ENCODE results near the gene DESI1. TPM values are rescaled to one million over a fixed set of nuclear protein-coding genes. Genes with fewer than 3 reads are reported as not detected.

DESI1 gene
- total and polyA plus RNA-seq, 3 donors from 2014 or later, result 45.3 to 103 (median 62.6) TPM

GRCh38 chr22:41568811-41569210 lies 52.0 kb downstream of the DESI1 start:
- Histone ChIP-seq H3K4me3 (no peak overlapping the region), H3K27me3 (no peaks in the 10 kb centered on the region), H3K36me3 (ENCODE audit: low read depth, missing control alignments) (no peaks in the 10 kb centered on the region), H3K27ac (peak overlapping the region; percentile 18 to 19), H3K9me3 (no peaks in the 10 kb centered on the region), H3K4me1 (peaks cover 20% of the 10 kb centered on the region)
- 62 to 83% methylated on average over 7 of the region's 7 CpGs for WGBS, 2 donors
- TF ChIP-seq CTCF (IDR thresholded peaks at IDR 0.05) (no peak), POLR2A (IDR thresholded peaks at IDR 0.05) (no peak)
- DNase-seq, result no peak
- intact Hi-C loops (cut with DNase I; ENCODE audit: low total_unique reads), result no loop called here

- no peak for DNase-seq
- Histone ChIP-seq H3K4me3 (no peak overlapping the region), H3K4me1 (peaks cover 33% of the 10 kb centered on the region), H3K9me3 (no peaks in the 10 kb centered on the region), H3K27me3 (no peaks in the 10 kb centered on the region), H3K36me3 (ENCODE audit: low read depth, missing control alignments) (no peaks in the 10 kb centered on the region), H3K27ac (peak overlapping the region; percentile 72 to 83)
- no peak for TF ChIP-seq CTCF (IDR thresholded peaks at IDR 0.05)
- 69 to 74% methylated on average over 3 of the region's 3 CpGs for WGBS, 2 donors
- intact Hi-C loops (cut with DNase I; ENCODE audit: low total_unique reads), result no loop called here
Measured at GRCh38 chr22:41567512-41567768, 53.4 kb downstream of the DESI1 start.

GRCh38 chr22:41565403-41566054 lies 55.3 kb downstream of the DESI1 start:
- H3K27me3 ChIP-seq, result no peaks in the 10 kb centered on the region
- no peaks in the 10 kb centered on the region for H3K9me3 ChIP-seq
- H3K36me3 ChIP-seq (ENCODE audit: low read depth, missing control alignments), result no peaks in the 10 kb centered on the region
- 40 to 72% methylated on average over 4 to 8 of the region's 8 CpGs for WGBS, 2 donors
- DNase-seq, result peak; percentile 64
- peaks cover 37% of the 10 kb centered on the region for H3K4me1 ChIP-seq
- no peak for TF ChIP-seq CTCF (IDR thresholded peaks at IDR 0.05)
- no peak overlapping the region for H3K4me3 ChIP-seq
- peak overlapping the region in 1 of 2 donors; percentile 83 for H3K27ac ChIP-seq
- intact Hi-C loops (cut with DNase I; ENCODE audit: low total_unique reads), result no loop called here

- Histone ChIP-seq H3K36me3 (ENCODE audit: low read depth, missing control alignments) (no peaks in the 10 kb centered on the region), H3K27ac (peak overlapping the region in 1 of 2 donors; percentile 8), H3K4me1 (peaks cover 46% of the 10 kb centered on the region), H3K27me3 (no peaks in the 10 kb centered on the region), H3K4me3 (no peak overlapping the region), H3K9me3 (no peaks in the 10 kb centered on the region)
- 89 to 93% methylated on average over 8 of the region's 8 CpGs for WGBS, 2 donors
- DNase-seq, result no peak
- TF ChIP-seq POLR2A (IDR thresholded peaks at IDR 0.05) (no peak), CTCF (IDR thresholded peaks at IDR 0.05) (no peak)
- intact Hi-C loops (cut with DNase I; ENCODE audit: low total_unique reads), result no loop called here
Measured at GRCh38 chr22:41564563-41564962, 56.3 kb downstream of the DESI1 start.

- peak; percentile 41 for DNase-seq
- no peaks in the 10 kb centered on the region for H3K36me3 ChIP-seq (ENCODE audit: low read depth, missing control alignments)
- H3K4me1 ChIP-seq, result peaks cover 41% of the 10 kb centered on the region
- H3K4me3 ChIP-seq, result no peak overlapping the region
- TF ChIP-seq CTCF (IDR thresholded peaks at IDR 0.05) (no peak), POLR2A (IDR thresholded peaks at IDR 0.05) (no peak)
- no peaks in the 10 kb centered on the region for H3K27me3 ChIP-seq
- intact Hi-C loops (cut with DNase I; ENCODE audit: low total_unique reads), result no loop called here
- 26 to 39% methylated on average over 8 to 10 of the region's 10 CpGs for WGBS, 2 donors
- H3K27ac ChIP-seq, result peak overlapping the region; percentile 9 to 37
- no peaks in the 10 kb centered on the region for H3K9me3 ChIP-seq
Measured at GRCh38 chr22:41563051-41563711, 57.7 kb downstream of the DESI1 start.
